CD4-positive, alpha-beta T cell treated with Interleukin-21 for 1 hour (primary cell): ENCODE measurements around the gene ALOXE3.

Experiments used
- DNase-seq: peaks from one replicate; pipeline ENCODE4 v3.0.0-alpha.2; 2020

Gene ALOXE3

GRCh38 chr17:8141741-8142140, 23.4 kb upstream of the ALOXE3 start:
- DNase-seq: no peak

DNA sequence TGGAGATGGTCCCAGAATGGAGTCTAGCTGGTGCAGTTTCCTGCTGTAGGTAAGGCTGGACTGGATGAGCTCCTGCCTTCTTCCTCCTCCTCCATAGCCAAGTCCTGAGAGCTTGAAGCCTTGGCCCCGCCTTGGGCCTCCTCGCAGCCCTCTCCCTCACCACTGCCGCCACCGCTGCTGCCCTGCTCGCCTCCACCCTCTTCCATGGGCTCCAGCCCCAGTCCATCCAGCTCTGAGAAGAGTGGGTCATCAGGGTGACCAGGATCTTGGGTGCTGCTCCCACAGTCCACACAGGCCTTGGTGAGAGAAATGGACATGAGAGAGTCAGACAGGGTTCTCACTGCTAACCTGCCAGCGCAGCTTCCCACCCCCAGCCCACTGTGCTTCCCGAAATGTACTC, 22.7 kb upstream of the ALOXE3 start:
- DNase-seq: no peak

- DNase-seq: peak; percentile 20
These were observed 22.0 kb upstream of the ALOXE3 start for GRCh38 chr17:8140065-8141029.

GRCh38 chr17:8138672-8139371, 20.5 kb upstream of the ALOXE3 start:
- peak; percentile 96 for DNase-seq

DNA sequence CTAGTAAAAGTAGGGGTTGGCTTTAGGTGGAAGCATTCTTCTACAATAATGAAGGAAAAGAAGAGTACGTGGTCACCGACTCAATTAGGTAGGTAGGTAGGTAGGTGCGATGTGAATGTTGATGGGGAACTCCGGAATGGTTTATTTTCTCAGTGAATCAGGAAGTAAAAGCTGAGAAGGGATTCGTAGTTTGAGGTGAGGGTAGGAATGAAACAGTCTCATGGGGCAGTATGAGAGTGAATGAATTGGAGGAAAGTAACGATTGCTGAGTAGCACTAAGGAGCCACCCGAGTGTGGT, 20.0 kb upstream of the ALOXE3 start:
- no peak for DNase-seq

DNA sequence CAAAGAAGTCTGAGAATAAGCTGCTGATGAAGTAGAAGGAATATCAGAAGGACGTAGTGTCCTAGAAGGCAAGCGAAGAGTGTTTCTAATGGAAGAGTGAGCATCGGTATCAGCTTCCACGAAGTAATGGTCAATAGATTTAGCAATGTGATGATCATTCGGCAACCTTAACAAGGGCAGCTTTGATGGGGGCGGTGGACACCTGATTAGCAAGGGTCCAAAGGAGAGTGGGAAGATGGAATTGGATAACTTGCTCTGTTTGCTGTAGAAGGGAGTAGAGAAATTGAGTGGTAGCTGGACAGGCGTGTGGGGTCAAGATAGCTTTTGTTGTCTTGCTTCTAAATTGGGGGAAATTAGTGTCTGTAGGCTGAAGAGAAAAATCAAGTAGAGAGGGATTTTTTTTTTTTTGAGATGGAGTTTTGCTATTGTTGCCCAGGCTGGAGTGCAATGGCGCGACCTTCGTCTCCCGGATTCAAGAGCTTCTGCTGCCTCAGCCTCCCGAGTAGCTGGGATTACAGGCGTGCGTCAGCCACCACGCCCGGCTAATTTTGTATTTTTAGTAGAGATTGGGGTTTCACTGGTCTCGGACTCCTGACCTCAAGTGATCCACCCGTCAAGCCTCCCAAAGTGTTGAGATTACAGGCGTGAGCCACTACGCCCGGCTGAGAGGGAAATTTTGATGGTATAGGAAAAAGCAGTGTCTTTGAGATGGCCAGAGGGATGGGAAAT, 19.5 kb upstream of the ALOXE3 start:
- no peak for DNase-seq

DNA sequence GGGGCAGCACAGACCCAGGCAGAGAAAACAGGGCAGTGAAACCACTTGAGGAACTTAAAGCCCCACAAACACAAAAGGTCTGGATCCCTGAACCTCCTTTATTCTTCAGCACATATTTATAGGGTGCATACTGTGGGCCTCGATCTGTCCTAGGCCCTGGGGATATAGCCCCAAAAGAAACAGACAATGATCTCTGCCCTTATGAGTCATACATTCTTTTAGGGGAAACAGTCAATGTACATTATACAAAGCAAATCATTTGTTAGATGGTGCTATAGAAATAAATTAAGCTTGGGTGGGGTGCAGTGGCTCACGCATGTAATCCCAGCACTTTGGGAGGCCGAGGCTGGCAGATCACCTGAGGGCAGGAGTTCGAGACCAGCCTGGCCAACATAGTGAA, 15.6 kb upstream of the ALOXE3 start:
- no peak for DNase-seq

GRCh38 chr17:8133399-8133798, 15.1 kb upstream of the ALOXE3 start:
- no peak for DNase-seq

- no peak for DNase-seq
These were observed 13.6 kb upstream of the ALOXE3 start for GRCh38 chr17:8131844-8132441.

DNA sequence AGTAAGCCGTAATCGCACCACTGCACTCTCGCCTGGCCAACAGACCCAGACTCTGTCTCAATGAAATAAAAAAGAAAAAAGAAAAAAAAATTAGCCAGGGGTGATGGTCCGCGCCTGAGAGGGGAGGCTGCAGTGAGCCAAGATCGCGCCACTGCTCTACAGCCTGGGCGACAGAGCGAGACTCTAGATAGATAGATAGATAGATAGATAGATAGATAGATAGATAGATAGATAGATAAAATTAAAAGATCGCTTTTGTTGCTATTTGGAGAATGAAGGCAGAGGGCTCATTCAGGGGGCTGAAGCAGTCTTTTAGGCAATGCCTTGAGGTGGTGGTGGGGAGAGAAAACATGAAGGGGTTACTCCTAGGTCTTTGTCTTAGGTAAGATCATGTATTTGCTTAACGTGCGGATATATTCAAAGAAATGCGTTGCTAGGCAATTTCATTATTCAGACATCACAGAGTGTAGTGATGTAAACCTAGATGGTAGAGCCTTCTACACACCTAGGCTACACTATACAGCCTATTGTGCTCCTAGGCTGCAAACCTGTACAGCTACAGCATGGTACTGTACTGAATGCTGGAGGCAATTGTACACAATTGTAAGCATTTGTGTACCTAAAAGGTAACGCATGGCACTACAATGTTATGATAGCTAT, 9.9 kb upstream of the ALOXE3 start:
- no peak for DNase-seq

DNA sequence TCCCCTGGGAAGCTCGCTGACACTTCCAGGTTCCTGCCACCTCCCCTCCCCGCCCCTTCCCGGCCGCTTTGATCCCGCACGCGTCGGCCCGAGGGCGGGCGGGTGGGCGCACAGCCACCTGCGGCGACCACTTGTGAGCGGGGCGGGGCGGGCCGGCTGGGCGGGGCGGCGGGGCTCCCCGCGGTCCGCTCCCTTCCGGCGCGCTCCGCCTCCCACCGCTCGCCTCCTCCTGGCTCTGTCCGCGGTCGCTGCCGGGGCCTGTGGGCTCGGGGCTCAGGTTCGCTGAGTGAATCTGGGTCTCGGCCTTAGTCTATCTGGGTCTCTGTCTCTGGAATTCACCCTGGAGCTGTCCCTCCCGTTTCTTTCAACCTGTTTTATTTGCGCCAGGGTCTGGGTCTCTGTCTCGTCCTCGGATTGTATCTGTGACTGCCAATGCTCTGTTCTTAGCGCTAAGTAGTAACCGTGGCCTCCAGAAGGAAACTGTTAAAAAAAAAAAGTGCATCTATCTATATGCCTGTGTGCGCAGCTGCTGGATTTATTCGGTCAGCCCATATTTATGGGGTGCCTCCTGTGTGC, 8.3 kb upstream of the ALOXE3 start:
- peak; percentile 58 for DNase-seq

DNA sequence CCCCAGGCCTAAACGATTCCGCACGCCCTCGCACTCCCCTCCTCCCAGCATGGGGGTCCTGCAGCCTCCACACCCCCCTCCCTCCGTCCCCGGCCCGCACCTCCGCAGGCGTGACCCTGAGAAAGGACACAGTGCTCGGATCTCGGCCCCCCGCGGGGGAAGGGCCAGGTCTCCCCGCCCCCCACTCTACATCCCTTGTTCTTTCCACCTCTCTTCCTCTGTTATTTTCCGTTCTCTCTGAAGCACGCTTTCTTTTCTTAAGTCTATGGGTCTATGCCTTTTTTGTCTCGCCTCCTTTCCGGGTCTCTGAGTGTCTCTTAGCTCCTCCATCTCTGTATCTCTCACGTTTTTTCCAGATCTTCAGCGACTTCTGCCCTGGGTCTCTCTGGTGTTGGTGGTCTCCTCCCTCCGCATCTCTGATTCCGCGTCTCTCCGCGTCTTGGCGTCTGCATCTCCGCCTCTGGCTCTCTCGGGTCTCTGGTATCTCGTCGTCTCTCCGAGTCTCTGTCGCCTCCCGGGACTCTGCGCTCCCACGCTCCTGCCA, 7.7 kb upstream of the ALOXE3 start:
- no peak for DNase-seq

DNA sequence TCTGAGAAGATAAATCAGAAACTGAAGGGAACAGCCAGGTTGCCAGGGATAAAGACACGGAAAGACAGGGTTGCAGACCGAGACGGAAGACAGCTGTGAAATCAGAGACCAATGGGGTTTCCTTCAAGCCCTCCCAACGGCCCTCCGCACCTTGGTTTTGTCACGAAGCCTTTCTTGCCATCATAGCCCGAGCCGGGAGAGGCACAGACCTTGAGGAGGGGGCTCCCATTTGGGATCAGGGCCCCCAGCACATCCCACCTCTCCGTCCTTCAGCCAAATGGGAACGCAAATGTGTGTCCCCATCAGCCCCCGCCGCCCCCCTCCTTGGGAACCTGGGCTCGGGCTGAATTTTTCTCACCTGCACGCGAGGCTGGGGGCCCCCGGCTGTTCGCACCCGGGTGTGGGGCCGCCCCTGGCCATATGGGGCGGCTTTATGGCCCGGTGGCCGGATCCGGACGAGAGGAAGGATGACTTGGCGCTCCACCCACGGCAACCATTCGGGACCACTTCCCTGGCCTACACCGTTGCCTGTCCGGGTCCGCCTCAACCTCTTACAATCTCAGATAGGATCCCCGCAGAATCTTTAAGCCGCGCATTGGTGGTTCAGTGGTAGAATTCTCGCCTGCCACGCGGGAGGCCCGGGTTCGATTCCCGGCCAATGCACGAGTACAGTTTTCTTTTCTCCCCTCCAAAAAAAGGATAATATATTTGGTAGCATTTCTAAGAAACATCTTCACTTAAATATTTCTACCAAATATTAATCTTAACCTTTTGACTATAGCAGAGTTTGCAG, 7.0 kb upstream of the ALOXE3 start:
- peak; percentile 92 for DNase-seq

GRCh38 chr17:8124350-8125153, 6.2 kb upstream of the ALOXE3 start:
- no peak for DNase-seq

- no peak for DNase-seq
These were observed 5.5 kb upstream of the ALOXE3 start, which contains the start of gene HES7 for GRCh38 chr17:8123695-8124349. Gene HES7 (minus strand): TSS chr17:8124106. CDS start chr17:8124084, 22 bp downstream.

GRCh38 chr17:8122924-8123694, 4.8 kb upstream of the ALOXE3 start:
- DNase-seq: peak; percentile 54

DNA sequence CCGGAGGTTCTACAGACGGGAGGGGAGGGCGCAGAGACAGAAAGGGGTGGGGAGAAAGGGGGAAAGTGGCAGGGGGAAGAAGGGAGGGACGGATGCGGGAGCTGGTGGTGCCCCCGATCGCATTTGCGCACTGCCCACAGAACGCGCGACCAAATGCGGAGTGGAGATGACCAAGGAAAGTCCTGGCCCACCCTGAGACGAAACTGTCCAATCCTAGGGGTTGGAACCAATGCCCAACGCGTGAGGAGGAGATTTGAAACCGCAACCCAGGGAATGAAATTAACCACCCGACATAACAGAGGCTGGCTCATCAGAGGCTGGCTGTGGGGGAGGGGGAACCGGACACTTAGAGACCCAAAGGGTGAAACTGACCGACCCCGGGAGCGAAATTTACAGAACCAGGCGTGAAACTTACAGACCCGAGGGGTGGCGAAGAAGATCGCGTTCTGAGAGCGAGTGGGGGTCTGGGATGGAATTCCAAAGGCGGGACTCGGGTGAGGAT, 4.2 kb upstream of the ALOXE3 start:
- no peak for DNase-seq

DNA sequence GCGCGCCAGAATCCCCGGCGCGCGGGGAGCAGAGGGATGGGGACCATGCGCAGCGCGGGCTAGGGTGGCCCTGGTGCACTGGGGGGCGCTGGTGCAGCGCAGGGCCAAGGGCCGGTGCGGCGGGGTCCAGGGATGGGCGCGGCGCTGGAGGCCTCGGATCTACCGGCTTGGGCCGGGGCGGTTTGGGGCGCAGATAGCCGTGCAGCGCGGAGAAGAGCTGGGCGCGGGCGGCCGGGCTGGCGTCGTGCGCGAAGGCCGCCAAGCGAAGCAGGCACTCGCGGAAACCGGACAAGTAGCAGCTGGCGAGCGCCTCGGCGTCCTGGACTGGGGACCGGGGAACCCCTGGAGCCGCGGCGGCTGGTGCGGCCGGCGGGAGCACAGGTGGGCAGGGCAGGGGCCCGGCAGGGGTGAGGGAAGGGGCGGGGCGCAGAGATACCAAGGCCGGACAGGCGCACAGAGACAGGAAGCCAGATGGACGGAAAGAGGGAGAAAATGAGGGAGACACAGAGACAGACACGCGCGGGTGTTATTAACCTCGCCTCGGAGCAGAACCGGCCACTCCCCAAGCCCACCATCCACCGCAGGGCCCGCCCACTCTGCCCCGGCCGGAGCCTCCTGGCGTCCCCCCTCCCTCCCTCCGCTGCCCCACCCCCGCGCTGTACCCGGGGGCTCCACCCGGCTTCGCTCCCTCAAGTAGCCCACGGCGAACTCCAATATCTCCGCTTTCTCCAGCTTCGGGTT, 3.5 kb upstream of the ALOXE3 start:
- DNase-seq: peak; percentile 46
